Keratinocyte (primary cell): Measurements from ENCODE around the gene LRRC4C. TPM values are rescaled to one million over a fixed set of nuclear protein-coding genes. Genes with fewer than 3 reads are reported as not detected.

ENCODE experiments used
- DNase-seq: peaks from one replicate; pipeline ENCODE4 v3.0.0-alpha.2; 2011; ENCODE audit warnings: low read depth, missing footprints, low spot score
- FAIRE-seq: peaks from 2 replicates; lab custom pipeline; 2011; peaks lifted over from hg19 to GRCh38; lab: Jason Lieb, UNC
- H2AFZ ChIP-seq: 2 replicates; pipeline ENCODE4 v1.6.0; 2012; ENCODE audit warnings: low read length, control low read depth, inconsistent platforms; ENCODE audit not compliant: control insufficient read depth
- H3K27ac ChIP-seq: 2 replicates; pipeline ENCODE4 v1.5.1; 2011; ENCODE audit warnings: low read length; ENCODE audit not compliant: control insufficient read depth, insufficient read depth
- H3K27me3 ChIP-seq: 3 replicates; pipeline ENCODE4 v1.6.0; 2011; ENCODE audit warnings: low read length; ENCODE audit not compliant: control insufficient read depth, insufficient read depth; ENCODE audit errors: extremely low read depth
- H3K36me3 ChIP-seq, 2 experiments: 2 replicates in 1 of 2; 3 replicates in 1 of 2; pipeline ENCODE4 v1.5.1; 2011; ENCODE audit warnings: low read length in 2 of 2, mild to moderate bottlenecking in 1 of 2; ENCODE audit not compliant: control insufficient read depth in 2 of 2, insufficient read depth in 2 of 2; ENCODE audit errors: extremely low read depth in 1 of 2
- H3K4me1 ChIP-seq: 3 replicates; pipeline ENCODE4 v1.5.1; 2011; ENCODE audit warnings: low read length; ENCODE audit not compliant: control insufficient read depth, insufficient read depth; ENCODE audit errors: extremely low read depth
- H3K4me2 ChIP-seq: 3 replicates; pipeline ENCODE4 v1.6.0; 2011; ENCODE audit warnings: low read depth, low read length; ENCODE audit not compliant: control insufficient read depth, insufficient read depth; ENCODE audit errors: extremely low read depth
- H3K4me3 ChIP-seq, 3 experiments: fragments of 200-600 bp in 1 of 3; sonication (generic) in 1 of 3; 2 replicates in 2 of 3; 3 replicates in 1 of 3; pipeline ENCODE4 v1.5.1; 2011 to 2016; ENCODE audit warnings: low read length in 3 of 3, mild to moderate bottlenecking in 3 of 3, control low read depth in 2 of 3, inconsistent platforms in 1 of 3, low read depth in 1 of 3, mixed read lengths in 1 of 3, mixed run types in 1 of 3, moderate library complexity in 1 of 3; ENCODE audit not compliant: control insufficient read depth in 2 of 3, insufficient read depth in 2 of 3; ENCODE audit errors: extremely low read depth in 1 of 3
- H3K79me2 ChIP-seq: 2 replicates; pipeline ENCODE4 v1.6.0; 2012; ENCODE audit warnings: low read length; ENCODE audit not compliant: control insufficient read depth, insufficient read depth
- H3K9ac ChIP-seq: 3 replicates; pipeline ENCODE4 v1.6.0; 2011; ENCODE audit warnings: low read length; ENCODE audit not compliant: control insufficient read depth, insufficient read depth; ENCODE audit errors: extremely low read depth
- H3K9me1 ChIP-seq: 3 replicates; pipeline ENCODE4 v1.6.0; 2011; ENCODE audit warnings: low read length; ENCODE audit not compliant: control insufficient read depth, insufficient read depth; ENCODE audit errors: extremely low read depth
- H3K9me3 ChIP-seq: 2 replicates; pipeline ENCODE4 v1.5.1; 2012; ENCODE audit warnings: low read depth, low read length; ENCODE audit not compliant: control insufficient read depth
- H4K20me1 ChIP-seq: 3 replicates; pipeline ENCODE4 v1.6.0; 2011; ENCODE audit warnings: low read length; ENCODE audit not compliant: control insufficient read depth, insufficient read depth; ENCODE audit errors: extremely low read depth
- CTCF ChIP-seq, 3 experiments: IDR thresholded peaks in 1 of 3; conservative IDR thresholded peaks in 1 of 3; optimal IDR thresholded peaks in 1 of 3; 2 replicates in 2 of 3; 3 replicates in 1 of 3; pipeline versions ENCODE3 to v1.5.1; 2011; ENCODE audit warnings: low read length in 3 of 3, mild to moderate bottlenecking in 3 of 3, moderate library complexity in 2 of 3, control low read depth in 1 of 3, inconsistent platforms in 1 of 3; ENCODE audit not compliant: insufficient read depth in 2 of 3; ENCODE audit errors: extremely low read depth in 1 of 3
- EZH2 ChIP-seq: IDR thresholded peaks from one replicate; pipeline ENCODE4 v1.6.1; 2012; ENCODE audit warnings: inconsistent platforms, mild to moderate bottlenecking, low read length, moderate library complexity
- dilution Hi-C: fragments of 300-500 bp; cut with MboI; formaldehyde crosslinking; loops from one replicate; pipeline ENCODE4 v1.7.0; 2020; ENCODE audit warnings: low sequenced_read_pairs; ENCODE audit not compliant: extremely low pct_ligation_motif_present
- polyA plus RNA-seq, 5 experiments: library from polyadenylated mRNA; depleted of rRNA in 3 of 5; stranded (reverse) in 3 of 5; stranded (forward) in 1 of 5; unstranded in 1 of 5; fragments of >200 nt; gene quantifications; 1 replicate in 1 of 5; 2 replicates in 3 of 5; 3 replicates in 1 of 5; pipeline versions ENCODE4 v1.2.1 to v1.2.3, GENCODE V29; 2011 to 2012; ENCODE audit warnings: missing spikeins in 2 of 5, low read depth in 1 of 5, low replicate concordance in 1 of 5

The LRRC4C gene
- polyA plus RNA-seq, 1 donor (not counting 4 experiments of a cell fraction or from before 2014, with no cell fraction given), result not detected

- dilution Hi-C loops, result no loop called here
- H3K4me1 ChIP-seq, result no peaks in the 10 kb centered on the region
These were observed 222.1 kb downstream of the LRRC4C start for GRCh38 chr11:41237382-41237781.

GRCh38 chr11:41235668-41236067, 223.8 kb downstream of the LRRC4C start:
- Histone ChIP-seq H3K9ac (no peak overlapping the region), H2AFZ (no peak overlapping the region), H4K20me1 (no peaks in the 10 kb centered on the region), H3K27me3 (no peaks in the 10 kb centered on the region), H3K4me3 (no peak overlapping the region), H3K9me3 (no peaks in the 10 kb centered on the region), H3K79me2 (no peaks in the 10 kb centered on the region), H3K4me1 (no peaks in the 10 kb centered on the region), H3K27ac (no peak overlapping the region), H3K36me3 (no peaks in the 10 kb centered on the region), H3K4me2 (no peak overlapping the region), H3K9me1 (no peaks in the 10 kb centered on the region)
- dilution Hi-C loops, result no loop called here
- no peak for DNase-seq
- FAIRE-seq, result no peak
- TF ChIP-seq EZH2, result no peak
- no peak for TF ChIP-seq CTCF (optimal IDR thresholded peaks at IDR 0.05 in 1 of 3, IDR thresholded peaks at IDR 0.05 in 1 of 3, conservative IDR thresholded peaks at IDR 0.05 in 1 of 3; ENCODE audit: extremely low read depth in 1 of 3, insufficient read depth in 2 of 3, low read length in 3 of 3)

More at GRCh38 chr11:41237382-41237781, 222.1 kb downstream of the LRRC4C start:
- DNase-seq (no peak), FAIRE-seq (no peak)
- Histone ChIP-seq H3K36me3 (no peaks in the 10 kb centered on the region), H3K9me3 (no peaks in the 10 kb centered on the region), H3K79me2 (no peaks in the 10 kb centered on the region), H3K4me3 (no peak overlapping the region), H3K27ac (no peak overlapping the region), H2AFZ (no peak overlapping the region), H3K4me2 (no peak overlapping the region), H3K27me3 (no peaks in the 10 kb centered on the region), H3K9me1 (no peaks in the 10 kb centered on the region), H4K20me1 (no peaks in the 10 kb centered on the region), H3K9ac (no peak overlapping the region)
- no peak for TF ChIP-seq CTCF (optimal IDR thresholded peaks at IDR 0.05 in 1 of 3, IDR thresholded peaks at IDR 0.05 in 1 of 3, conservative IDR thresholded peaks at IDR 0.05 in 1 of 3; ENCODE audit: extremely low read depth in 1 of 3, insufficient read depth in 2 of 3, low read length in 3 of 3)
- no peak for TF ChIP-seq EZH2
